SK-N-SH treated with all-trans-retinoic acid at 6 μM for 48 hours (cell line): ENCODE results near the gene ADCY5.

Experiments used
- SNAI2 ChIP-seq: fragments of 250-450 bp; sonication (Bioruptor Pico); IDR thresholded peaks from 2 replicates; pipeline ENCODE4 v1.5.0; 2020; ENCODE audit warnings: mild to moderate bottlenecking, moderate library complexity
- ZFP30 ChIP-seq: fragments of 450-650 bp; formaldehyde crosslinking; IDR thresholded peaks from 2 replicates; pipeline ENCODE4 v1.5.0; 2022; ENCODE audit warnings: mild to moderate bottlenecking, moderate library complexity
- ZNF8 ChIP-seq: fragments of 450-650 bp; formaldehyde crosslinking; IDR thresholded peaks from 2 replicates; pipeline ENCODE4 v1.5.0; 2020; ENCODE audit warnings: mild to moderate bottlenecking, moderate library complexity

DNA sequence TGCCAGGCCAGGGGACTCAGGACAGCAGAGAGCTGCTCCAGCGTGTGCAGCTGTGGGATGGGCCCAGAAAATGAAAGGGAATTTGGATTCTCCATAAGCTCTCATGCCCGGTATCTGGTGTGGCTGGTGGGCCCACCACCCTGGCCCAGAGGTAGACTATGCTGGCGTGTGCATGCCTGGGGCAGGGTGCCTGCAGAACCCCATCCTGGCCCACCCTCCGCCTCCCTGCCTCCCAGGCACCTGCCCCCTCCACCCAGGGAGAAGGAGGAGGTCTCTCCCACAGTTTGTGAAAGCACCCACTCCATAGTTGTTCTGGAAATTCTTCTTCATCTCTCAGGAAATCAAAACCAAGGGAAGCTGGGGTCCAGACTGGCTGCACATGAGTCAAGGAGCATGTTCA is 112.9 kb downstream of the ADCY5 start:
- no peak for TF ChIP-seq ZNF8
- no peak for TF ChIP-seq ZFP30 (CRISPR knock-in tag)
- TF ChIP-seq SNAI2 (CRISPR knock-in tag) = no peak
